Naive B cell (primary cell): ENCODE results near the gene PRKG1. TPM values are rescaled to one million over a fixed set of nuclear protein-coding genes. Genes with fewer than 3 reads are reported as not detected.
A peak's percentile ranks its signal among the peaks of the same experiment; 100 is the strongest.
"Not testable (repeated sequence)": the region's sequence is repeated elsewhere in the genome, so short reads cannot be mapped to it uniquely, and the experiment has no call there.

Experiments used
- ATAC-seq, 2 donors: fragments of 150-1000 bp; cut with Tn5 transposase; 2 replicates each; pipeline ENCODE4 v1.10.0; 2021; ENCODE audit warnings: low read depth in 2 of 2, mild to moderate bottlenecking in 2 of 2, moderate library complexity in 2 of 2
- DNase-seq: peaks from one replicate; pipeline ENCODE4 v3.0.0; 2022
- H3K27ac Mint-ChIP-seq, 6 donors: one replicate each; pipeline ENCODE4 v1.8.0; 2020 to 2022; ENCODE audit warnings: mild to moderate bottlenecking in 6 of 6, mixed read lengths in 6 of 6, moderate library complexity in 5 of 6, inconsistent platforms in 2 of 6
- H3K27me3 Mint-ChIP-seq, 3 donors: one replicate each; pipeline ENCODE4 v1.8.0; 2021 to 2022; ENCODE audit warnings: mixed read lengths in 3 of 3, mild to moderate bottlenecking in 1 of 3
- H3K36me3 Mint-ChIP-seq, 2 donors: one replicate each; pipeline ENCODE4 v1.8.0; 2020 to 2022; ENCODE audit warnings: mixed read lengths in 2 of 2, inconsistent platforms in 1 of 2, mild to moderate bottlenecking in 1 of 2
- H3K4me1 Mint-ChIP-seq, 3 donors: one replicate each; pipeline ENCODE4 v1.8.0; 2020 to 2022; ENCODE audit warnings: mixed read lengths in 3 of 3, inconsistent platforms in 1 of 3, mild to moderate bottlenecking in 1 of 3, moderate library complexity in 1 of 3
- H3K4me3 Mint-ChIP-seq, 8 donors: one replicate each; pipeline ENCODE4 v1.8.0; 2020 to 2022; ENCODE audit warnings: mild to moderate bottlenecking in 8 of 8, mixed read lengths in 8 of 8, moderate library complexity in 8 of 8, inconsistent platforms in 2 of 8
- H3K9me3 Mint-ChIP-seq, 7 donors: one replicate each; pipeline ENCODE4 v1.8.0; 2020 to 2022; ENCODE audit warnings: mixed read lengths in 7 of 7, mild to moderate bottlenecking in 5 of 7, inconsistent platforms in 2 of 7, moderate library complexity in 1 of 7
- polyA plus RNA-seq, 6 donors: library from polyadenylated mRNA; unstranded; fragments of 300-500 nt; fragmentation: Illumina TruSeq; gene quantifications; one replicate each; pipeline ENCODE4 v1.2.3, GENCODE V29; 2021; ENCODE audit warnings: low read depth in 6 of 6

Gene PRKG1
- polyA plus RNA-seq, 6 donors from 2014 or later: 0.21 TPM; not detected in 5

GRCh38 chr10:51242393-51242792 is 168.1 kb downstream of the PRKG1 start:
- no peak for ATAC-seq

GRCh38 chr10:51244309-51244708 is 170.0 kb downstream of the PRKG1 start:
- Mint-ChIP-seq H3K27ac (no peak overlapping the region), H3K27me3 (peaks cover 0 to 4% (median 0%) of the 10 kb centered on the region in 3 donors), H3K36me3 (no peaks in the 10 kb centered on the region), H3K4me1 (no peaks in the 10 kb centered on the region), H3K4me3 (peak overlapping the region in 1 of 8 donors; percentile 22), H3K9me3 (no peaks in the 10 kb centered on the region)
- ATAC-seq: no peak
- no peak for DNase-seq

More at GRCh38 chr10:51242393-51242792, 168.1 kb downstream of the PRKG1 start:
- no peak for DNase-seq
- H3K4me3 Mint-ChIP-seq: no peak overlapping the region
- no peaks in the 10 kb centered on the region for H3K27me3 Mint-ChIP-seq
- no peak overlapping the region for H3K27ac Mint-ChIP-seq
- no peaks in the 10 kb centered on the region for H3K4me1 Mint-ChIP-seq
- H3K9me3 Mint-ChIP-seq: peaks cover 0 to 2% (median 0%) of the 10 kb centered on the region in 7 donors
- no peaks in the 10 kb centered on the region for H3K36me3 Mint-ChIP-seq

- Mint-ChIP-seq H3K4me1 (no peaks in the 10 kb centered on the region), H3K27me3 (peaks cover 0 to 4% (median 0%) of the 10 kb centered on the region in 3 donors), H3K9me3 (no peaks in the 10 kb centered on the region), H3K36me3 (no peaks in the 10 kb centered on the region), H3K4me3 (no peak overlapping the region), H3K27ac (no peak overlapping the region)
- DNase-seq (no peak), ATAC-seq (no peak)
These were observed 170.6 kb downstream of the PRKG1 start for GRCh38 chr10:51244748-51245490.

GRCh38 chr10:51246156-51246555 is 171.9 kb downstream of the PRKG1 start:
- H3K27me3 Mint-ChIP-seq: peaks cover 0 to 4% (median 0%) of the 10 kb centered on the region in 3 donors
- no peaks in the 10 kb centered on the region for H3K4me1 Mint-ChIP-seq
- no peaks in the 10 kb centered on the region for H3K9me3 Mint-ChIP-seq
- no peak for DNase-seq
- no peak for ATAC-seq
- H3K4me3 Mint-ChIP-seq: no peak overlapping the region
- H3K27ac Mint-ChIP-seq: no peak overlapping the region
- H3K36me3 Mint-ChIP-seq: no peaks in the 10 kb centered on the region

GRCh38 chr10:51250278-51250920 is 176.1 kb downstream of the PRKG1 start:
- Mint-ChIP-seq H3K9me3 (no peaks in the 10 kb centered on the region), H3K27me3 (peaks cover 0 to 4% (median 0%) of the 10 kb centered on the region in 3 donors), H3K4me1 (no peaks in the 10 kb centered on the region), H3K4me3 (no peak overlapping the region), H3K27ac (no peak overlapping the region), H3K36me3 (no peaks in the 10 kb centered on the region)
- ATAC-seq (no peak), DNase-seq (no peak)

- Mint-ChIP-seq H3K36me3 (no peaks in the 10 kb centered on the region), H3K27ac (no peak overlapping the region), H3K4me1 (no peaks in the 10 kb centered on the region), H3K9me3 (no peaks in the 10 kb centered on the region), H3K4me3 (no peak overlapping the region), H3K27me3 (peaks cover 0 to 4% (median 0%) of the 10 kb centered on the region in 3 donors)
- no peak for ATAC-seq
- no peak for DNase-seq
These were observed 176.8 kb downstream of the PRKG1 start for GRCh38 chr10:51251110-51251509.

- no peaks in the 10 kb centered on the region for H3K36me3 Mint-ChIP-seq
- no peaks in the 10 kb centered on the region for H3K9me3 Mint-ChIP-seq
- no peaks in the 10 kb centered on the region for H3K27me3 Mint-ChIP-seq
- no peak overlapping the region for H3K27ac Mint-ChIP-seq
- no peak for ATAC-seq
- no peak overlapping the region for H3K4me3 Mint-ChIP-seq
- H3K4me1 Mint-ChIP-seq: no peaks in the 10 kb centered on the region
- no peak for DNase-seq
These were observed 181.1 kb downstream of the PRKG1 start for GRCh38 chr10:51255381-51255780.

- Mint-ChIP-seq H3K9me3 (no peaks in the 10 kb centered on the region), H3K36me3 (no peaks in the 10 kb centered on the region), H3K27ac (no peak overlapping the region), H3K27me3 (no peaks in the 10 kb centered on the region), H3K4me3 (no peak overlapping the region), H3K4me1 (no peaks in the 10 kb centered on the region)
- no peak for DNase-seq
- ATAC-seq: no peak
These were observed 183.4 kb downstream of the PRKG1 start for GRCh38 chr10:51257511-51258248.

GRCh38 chr10:51260376-51260775 is 186.1 kb downstream of the PRKG1 start:
- no peaks in the 10 kb centered on the region for H3K9me3 Mint-ChIP-seq
- no peaks in the 10 kb centered on the region for H3K36me3 Mint-ChIP-seq
- no peak overlapping the region for H3K27ac Mint-ChIP-seq
- ATAC-seq (no peak), DNase-seq (no peak)
- no peak overlapping the region for H3K4me3 Mint-ChIP-seq
- no peaks in the 10 kb centered on the region for H3K4me1 Mint-ChIP-seq
- H3K27me3 Mint-ChIP-seq: no peaks in the 10 kb centered on the region

- Mint-ChIP-seq H3K4me1 (no peaks in the 10 kb centered on the region), H3K9me3 (no peaks in the 10 kb centered on the region), H3K27me3 (no peaks in the 10 kb centered on the region), H3K27ac (no peak overlapping the region), H3K36me3 (no peaks in the 10 kb centered on the region), H3K4me3 (no peak overlapping the region)
- no peak for DNase-seq
- no peak for ATAC-seq
These were observed 192.2 kb downstream of the PRKG1 start for GRCh38 chr10:51266496-51266895.

- H3K4me1 Mint-ChIP-seq, H3K27ac Mint-ChIP-seq, H3K4me3 Mint-ChIP-seq, H3K27me3 Mint-ChIP-seq, ATAC-seq, DNase-seq, H3K36me3 Mint-ChIP-seq, H3K9me3 Mint-ChIP-seq: not testable (repeated sequence)
These were observed 193.8 kb downstream of the PRKG1 start for GRCh38 chr10:51267980-51268570.

- Mint-ChIP-seq H3K4me3 (no peak overlapping the region), H3K27me3 (no peaks in the 10 kb centered on the region), H3K36me3 (no peaks in the 10 kb centered on the region), H3K9me3 (peaks cover 0 to 7% (median 0%) of the 10 kb centered on the region in 7 donors), H3K27ac (no peak overlapping the region), H3K4me1 (no peaks in the 10 kb centered on the region)
- DNase-seq (no peak), ATAC-seq (no peak)
These were observed 195.5 kb downstream of the PRKG1 start for GRCh38 chr10:51269821-51270220.

- peaks cover 0 to 12% (median 0%) of the 10 kb centered on the region in 7 donors for H3K9me3 Mint-ChIP-seq
- H3K27me3 Mint-ChIP-seq: no peaks in the 10 kb centered on the region
- DNase-seq (no peak), ATAC-seq (no peak)
- no peak overlapping the region for H3K27ac Mint-ChIP-seq
- no peak overlapping the region for H3K4me3 Mint-ChIP-seq
- no peaks in the 10 kb centered on the region for H3K36me3 Mint-ChIP-seq
- no peaks in the 10 kb centered on the region for H3K4me1 Mint-ChIP-seq
These were observed 196.7 kb downstream of the PRKG1 start for GRCh38 chr10:51270936-51271530.
